ENCODE measurements around the gene SNN.

SNN gene

GRCh38 chr16:11666103-11667055 lies 1.9 kb upstream of the SNN start:
- Mint-ChIP-seq H3K27ac (peak overlapping the region; percentile 69), H3K4me3 (peak overlapping the region; percentile 58), H3K4me1 (peaks cover 66% of the 10 kb centered on the region), H3K9me3 (no peaks in the 10 kb centered on the region), H3K36me3 (peaks cover 3% of the 10 kb centered on the region), H3K27me3 (no peaks in the 10 kb centered on the region)
- CTCF ChIA-PET: interaction anchor here (0.8 to 1.5 kb wide), 4 partner anchors 48 to 270 kb away, joined by 3 to 5 read pairs (median 4); no protein-coding TSS in a partner anchor
- DNase-seq: no peak

DNA sequence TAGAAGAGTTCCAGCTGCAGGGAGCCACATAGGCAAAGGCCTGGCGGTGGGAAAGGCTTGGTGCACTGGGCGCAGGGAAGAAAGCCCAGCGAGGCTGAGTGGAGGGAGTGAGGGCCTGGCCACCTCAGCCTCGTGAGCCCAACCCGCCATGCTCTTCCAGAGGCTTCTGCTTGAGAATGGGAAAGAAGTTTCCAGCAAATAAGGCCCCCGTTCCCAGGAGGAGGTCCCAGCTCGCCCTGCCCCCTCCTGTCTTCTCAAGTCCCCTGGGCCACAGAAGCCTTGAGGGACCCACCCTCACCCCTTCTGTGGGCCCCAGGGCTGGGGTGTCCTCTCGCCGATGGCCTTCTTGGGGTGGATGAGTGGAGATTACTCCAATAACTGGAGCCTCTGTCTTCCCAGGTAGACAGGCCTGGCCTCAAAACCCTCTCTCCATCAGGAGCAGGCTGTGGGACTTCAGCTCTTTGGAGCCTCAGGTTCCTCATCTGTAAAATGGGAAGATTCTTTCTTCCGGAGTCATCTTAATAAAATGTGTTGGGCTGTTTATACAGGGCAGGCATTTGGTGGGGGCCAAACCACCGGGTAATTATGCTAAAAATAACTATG lies 933 bp upstream of the SNN start:
- CTCF ChIA-PET: interaction anchor here (0.9 kb wide), 1 partner anchor 47 kb away, joined by 3 read pairs; no protein-coding TSS in a partner anchor
- DNase-seq: no peak
- H3K27me3 Mint-ChIP-seq: no peaks in the 10 kb centered on the region
- H3K4me1 Mint-ChIP-seq: peaks cover 75% of the 10 kb centered on the region
- peak overlapping the region; percentile 58 for H3K4me3 Mint-ChIP-seq
- peaks cover 3% of the 10 kb centered on the region for H3K36me3 Mint-ChIP-seq
- no peaks in the 10 kb centered on the region for H3K9me3 Mint-ChIP-seq
- no peak overlapping the region for H3K27ac Mint-ChIP-seq

- H3K27me3 Mint-ChIP-seq: no peaks in the 10 kb centered on the region
- peaks cover 6% of the 10 kb centered on the region for H3K36me3 Mint-ChIP-seq
- CTCF ChIA-PET: interaction anchor here (0.9 kb wide), 1 partner anchor 83 kb away, joined by 3 read pairs; the partner anchor contains the start of gene LITAF
- peaks cover 85% of the 10 kb centered on the region for H3K4me1 Mint-ChIP-seq
- DNase-seq: peak; percentile 46
- peak overlapping the region; percentile 97 for H3K27ac Mint-ChIP-seq
- H3K9me3 Mint-ChIP-seq: no peaks in the 10 kb centered on the region
- peak overlapping the region; percentile 83 for H3K4me3 Mint-ChIP-seq
Measured at GRCh38 chr16:11668623-11669379, 546 bp downstream of the SNN start.

- Mint-ChIP-seq H3K9me3 (no peaks in the 10 kb centered on the region), H3K27me3 (no peaks in the 10 kb centered on the region), H3K27ac (peak overlapping the region; percentile 97), H3K4me1 (peaks cover 84% of the 10 kb centered on the region), H3K4me3 (peak overlapping the region; percentile 83), H3K36me3 (peaks cover 6% of the 10 kb centered on the region)
- CTCF ChIA-PET: interaction anchor here (0.9 kb wide), 1 partner anchor 83 kb away, joined by 3 read pairs; the partner anchor contains the start of gene LITAF
- DNase-seq: peak; percentile 29
Measured at GRCh38 chr16:11669380-11670146, 1.3 kb downstream of the SNN start.

- H3K4me3 Mint-ChIP-seq: peak overlapping the region; percentile 83
- no peaks in the 10 kb centered on the region for H3K9me3 Mint-ChIP-seq
- CTCF ChIA-PET: interaction anchor here (0.8 kb wide), 1 partner anchor 44 kb away, joined by 3 read pairs; no protein-coding TSS in a partner anchor
- peaks cover 10% of the 10 kb centered on the region for H3K36me3 Mint-ChIP-seq
- no peaks in the 10 kb centered on the region for H3K27me3 Mint-ChIP-seq
- H3K4me1 Mint-ChIP-seq: peaks cover 81% of the 10 kb centered on the region
- DNase-seq: peak; percentile 65
- peak overlapping the region; percentile 97 for H3K27ac Mint-ChIP-seq
Measured at GRCh38 chr16:11670171-11671131, 2.2 kb downstream of the SNN start.

DNA sequence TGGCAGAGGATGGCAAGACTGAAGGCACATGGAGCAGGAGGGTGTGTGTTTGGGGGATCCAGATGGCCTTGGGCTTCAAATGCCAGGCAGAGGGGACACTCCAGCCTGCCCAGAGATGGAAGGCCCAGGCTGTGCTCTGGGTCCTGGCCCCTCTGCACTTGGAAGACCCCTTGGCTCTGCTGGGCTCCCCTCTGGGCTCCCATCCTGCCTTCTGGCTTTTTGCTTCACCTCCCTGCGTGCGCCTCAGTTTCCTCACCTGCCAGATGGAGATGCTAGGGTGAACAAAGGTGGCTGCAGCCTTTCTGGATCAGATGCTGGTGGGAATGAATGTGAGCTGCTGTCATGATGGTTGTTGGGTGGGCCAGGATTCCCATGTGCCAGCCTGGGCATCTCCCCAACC lies 3.0 kb downstream of the SNN start:
- Mint-ChIP-seq H3K36me3 (peaks cover 10% of the 10 kb centered on the region), H3K4me3 (peak overlapping the region; percentile 83), H3K27ac (peak overlapping the region; percentile 97), H3K9me3 (no peaks in the 10 kb centered on the region), H3K4me1 (peaks cover 80% of the 10 kb centered on the region), H3K27me3 (no peaks in the 10 kb centered on the region)
- DNase-seq: no peak
- CTCF ChIA-PET: no interaction called here

DNA sequence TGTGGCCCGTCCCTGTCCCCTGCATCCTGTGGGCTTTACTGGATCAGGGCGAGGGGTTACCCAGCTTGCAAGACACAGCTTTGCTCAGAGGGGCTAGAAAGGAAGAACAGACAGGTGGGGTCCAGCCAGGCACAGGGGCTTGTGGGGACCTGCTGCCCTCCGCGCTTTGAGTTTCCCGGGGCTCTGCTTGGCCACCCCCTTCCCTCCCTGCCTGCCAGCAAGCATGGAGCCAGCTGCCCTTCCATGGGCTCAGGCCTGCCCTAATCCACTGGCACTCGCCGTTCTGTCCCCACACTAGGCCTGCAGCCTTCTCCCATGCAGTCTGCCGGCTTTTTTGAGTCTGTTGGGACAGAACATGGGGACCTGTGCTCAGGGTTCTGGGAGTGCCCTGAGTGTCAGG lies 3.4 kb downstream of the SNN start:
- CTCF ChIA-PET: no interaction called here

GRCh38 chr16:11672206-11673090 lies 4.2 kb downstream of the SNN start:
- peak; percentile 76 for DNase-seq
- Mint-ChIP-seq H3K27me3 (no peaks in the 10 kb centered on the region), H3K4me1 (peaks cover 80% of the 10 kb centered on the region), H3K4me3 (peak overlapping the region; percentile 34), H3K9me3 (no peaks in the 10 kb centered on the region), H3K27ac (peak overlapping the region; percentile 81), H3K36me3 (peaks cover 22% of the 10 kb centered on the region)
- CTCF ChIA-PET: no interaction called here

More for the DNA sequence above, 3.4 kb downstream of the SNN start:
- peak overlapping the region; percentile 81 for H3K27ac Mint-ChIP-seq
- no peaks in the 10 kb centered on the region for H3K27me3 Mint-ChIP-seq
- DNase-seq: no peak
- H3K36me3 Mint-ChIP-seq: peaks cover 14% of the 10 kb centered on the region
- peak overlapping the region; percentile 34 for H3K4me3 Mint-ChIP-seq
- no peaks in the 10 kb centered on the region for H3K9me3 Mint-ChIP-seq
- H3K4me1 Mint-ChIP-seq: peaks cover 79% of the 10 kb centered on the region

DNA sequence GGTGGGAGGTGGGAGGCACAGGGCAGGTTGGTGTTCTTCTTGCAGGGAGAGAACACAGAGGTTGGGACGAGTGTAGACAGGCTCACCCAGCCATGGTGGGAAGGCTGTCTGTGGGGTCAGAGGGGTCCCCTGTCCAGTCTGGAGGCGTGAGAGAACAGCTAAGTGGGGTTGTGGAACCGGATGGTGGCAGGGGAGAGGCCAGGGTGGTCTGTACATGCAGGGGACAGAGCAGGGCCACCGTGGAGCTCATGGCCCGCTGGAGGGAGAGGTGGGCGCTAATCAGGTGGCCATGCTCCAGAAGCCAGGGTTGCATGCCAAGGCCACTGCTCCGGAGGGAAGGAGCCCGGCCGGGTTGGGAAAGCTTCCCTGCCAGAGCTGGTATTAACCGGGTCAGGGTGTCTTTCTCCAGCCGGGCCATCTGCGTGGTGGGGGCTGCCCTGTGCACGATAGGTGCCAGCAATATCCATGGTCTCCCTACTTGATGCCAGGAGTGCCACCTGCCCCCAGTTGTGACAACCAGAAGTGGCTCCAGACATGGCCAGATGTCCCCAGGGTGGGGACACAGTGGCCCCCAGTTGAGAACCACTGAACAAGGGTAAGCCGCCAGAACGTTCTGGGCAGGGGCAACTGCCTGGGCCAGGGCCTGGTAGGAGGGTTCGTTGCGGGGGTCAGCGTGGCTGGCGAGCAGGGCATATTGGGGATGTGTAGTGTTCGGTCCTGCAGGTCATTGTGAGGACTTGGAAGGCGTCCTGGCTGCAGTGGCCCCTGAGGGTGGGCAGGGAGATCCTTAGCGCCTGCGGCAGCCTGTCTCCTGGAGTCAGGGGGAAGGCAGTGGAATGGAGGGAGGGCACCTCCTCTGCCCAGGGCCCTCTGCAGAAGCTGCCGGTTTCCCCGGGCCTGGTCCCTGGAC lies 5.1 kb downstream of the SNN start:
- Mint-ChIP-seq H3K36me3 (peaks cover 31% of the 10 kb centered on the region), H3K9me3 (no peaks in the 10 kb centered on the region), H3K27me3 (no peaks in the 10 kb centered on the region), H3K27ac (peak overlapping the region; percentile 81), H3K4me3 (peak overlapping the region; percentile 34), H3K4me1 (peaks cover 85% of the 10 kb centered on the region)
- CTCF ChIA-PET: no interaction called here
- no peak for DNase-seq

DNA sequence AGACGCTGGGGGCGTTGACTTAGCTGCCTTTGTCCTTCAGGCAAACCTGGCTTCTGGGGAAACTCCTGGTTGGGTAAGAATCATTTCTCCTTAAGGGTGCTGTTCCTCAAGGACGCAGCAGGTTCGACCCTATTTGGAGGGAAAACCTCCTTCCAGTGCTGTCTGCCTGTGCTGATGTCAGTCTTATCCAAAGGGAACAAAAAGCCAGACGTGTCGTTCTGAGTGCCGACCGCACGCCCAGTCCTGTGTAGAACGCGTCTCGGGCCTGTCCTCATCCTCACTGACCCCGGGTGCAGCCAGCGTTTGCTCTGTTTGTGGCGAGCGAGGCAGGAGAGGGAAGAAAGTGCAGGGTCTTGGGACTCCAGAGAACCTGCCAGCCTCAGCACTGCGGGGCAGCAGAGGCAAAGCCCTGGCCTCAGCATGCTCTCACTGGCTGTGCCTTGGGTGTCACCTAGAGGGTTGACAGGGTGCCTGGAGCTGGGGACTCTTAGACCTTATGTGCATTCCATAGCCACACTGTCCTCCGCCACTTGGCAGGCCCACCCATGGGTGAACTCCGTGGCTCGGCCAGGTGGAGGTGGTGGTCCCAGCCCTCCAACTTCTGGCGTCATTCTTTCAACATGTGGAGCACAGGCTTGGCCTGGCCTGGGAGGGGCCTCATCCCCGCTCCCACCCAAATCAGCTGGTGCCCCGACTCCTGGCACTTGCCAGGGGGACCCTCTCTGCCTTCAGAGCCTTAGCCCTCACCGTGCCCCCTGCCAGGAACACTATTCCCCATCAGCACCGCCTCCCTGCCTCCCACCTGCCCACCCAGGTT lies 6.0 kb downstream of the SNN start:
- Mint-ChIP-seq H3K27me3 (no peaks in the 10 kb centered on the region), H3K4me1 (peaks cover 91% of the 10 kb centered on the region), H3K4me3 (no peak overlapping the region), H3K9me3 (no peaks in the 10 kb centered on the region), H3K36me3 (peaks cover 38% of the 10 kb centered on the region), H3K27ac (peak overlapping the region; percentile 60)
- no peak for DNase-seq
- CTCF ChIA-PET: interaction anchor here (0.8 kb wide), 1 partner anchor 142 kb away, joined by 5 read pairs; no protein-coding TSS in a partner anchor

All from activated naive CD4-positive, alpha-beta T cell treated with anti-CD3 and anti-CD28 coated beads, Interleukin-2, amount 10 ng/mL, durations not matched to agents 7 days and 5 days (primary cell).